ENCODE data around the gene RNF11.

Gene RNF11

GRCh38 chr1:51297401-51298321 is 61.6 kb downstream of the RNF11 start:
- DNase-seq, result no peak

GRCh38 chr1:51298322-51298705 is 62.2 kb downstream of the RNF11 start:
- no peak for DNase-seq

- DNase-seq, result no peak
These were observed 63.3 kb downstream of the RNF11 start for GRCh38 chr1:51299185-51299885.

- no peak for DNase-seq
These were observed 64.1 kb downstream of the RNF11 start for GRCh38 chr1:51299981-51300670.

GRCh38 chr1:51301152-51301843 is 65.2 kb downstream of the RNF11 start:
- no peak for DNase-seq

GRCh38 chr1:51301844-51302162 is 65.7 kb downstream of the RNF11 start:
- DNase-seq, result no peak

- no peak for DNase-seq
These were observed 66.2 kb downstream of the RNF11 start for GRCh38 chr1:51302270-51302669.

GRCh38 chr1:51302746-51303145 is 66.7 kb downstream of the RNF11 start:
- DNase-seq, result no peak

- DNase-seq, result no peak
These were observed 67.2 kb downstream of the RNF11 start for GRCh38 chr1:51303315-51303714.

- no peak for DNase-seq
These were observed 67.7 kb downstream of the RNF11 start for GRCh38 chr1:51303751-51304251.

- DNase-seq, result no peak
These were observed 68.3 kb downstream of the RNF11 start for GRCh38 chr1:51304360-51304759.

- DNase-seq, result no peak
These were observed 69.3 kb downstream of the RNF11 start for GRCh38 chr1:51305371-51305823.

GRCh38 chr1:51306950-51307349 is 70.9 kb downstream of the RNF11 start:
- no peak for DNase-seq

GRCh38 chr1:51308636-51309035 is 72.6 kb downstream of the RNF11 start:
- no peak for DNase-seq

GRCh38 chr1:51309291-51309690 is 73.2 kb downstream of the RNF11 start:
- no peak for DNase-seq

GRCh38 chr1:51310871-51311613 is 75.0 kb downstream of the RNF11 start:
- DNase-seq, result no peak

- no peak for DNase-seq
These were observed 75.8 kb downstream of the RNF11 start for GRCh38 chr1:51311826-51312225.

- no peak for DNase-seq
These were observed 76.6 kb downstream of the RNF11 start for GRCh38 chr1:51312718-51313117.

- no peak for DNase-seq
These were observed 77.3 kb downstream of the RNF11 start for GRCh38 chr1:51313268-51313852.

GRCh38 chr1:51313961-51314777 is 78.1 kb downstream of the RNF11 start:
- no peak for DNase-seq

- DNase-seq, result no peak
These were observed 78.9 kb downstream of the RNF11 start for GRCh38 chr1:51314974-51315373.

Measured in cerebellar nuclear complex (tissue), 1 donor.